Panc1 (cell line): ENCODE results near the gene SERTM2. TPM values are rescaled to one million over a fixed set of nuclear protein-coding genes. Genes with fewer than 3 reads are reported as not detected.

Experiments used
- ATAC-seq: fragments of 200-7000 bp; cut with Tn5 transposase; 2 replicates; pipeline ENCODE4 v1.9.1; 2020; ENCODE audit warnings: mild to moderate bottlenecking, moderate library complexity
- Bru-seq: library from RNA; stranded (reverse); fragments of 400-500 nt; gene quantifications from one replicate; lab custom pipeline; 2021; lab: Mats Ljungman, UMichigan
- BruChase-seq, 2 experiments: library from RNA; stranded (reverse); fragments of 400-500 nt; gene quantifications; one replicate each; lab custom pipeline; 2021; lab: Mats Ljungman, UMichigan
- BruUV-seq: library from RNA; stranded (reverse); fragments of 400-500 nt; replicated peaks from 2 replicates; lab custom pipeline; 2021; lab: Mats Ljungman, UMichigan
- CTCF ChIA-PET: fragments of 300-600 bp; sonication (Branson Sonifier 250); formaldehyde crosslinking; loops from one replicate; lab custom pipeline; 2022; ENCODE audit warnings: antibody characterized with exemption; lab: Charles Lee
- POLR2A ChIA-PET: fragments of 300-600 bp; sonication (Branson Sonifier 250); formaldehyde crosslinking; loops from one replicate; lab custom pipeline; 2022; ENCODE audit warnings: antibody characterized with exemption; lab: Charles Lee
- DNase-seq: peaks from one replicate; pipeline ENCODE4 v3.0.0-alpha.2; 2010; ENCODE audit warnings: low read depth, low spot score
- H3K27ac ChIP-seq: 2 replicates; pipeline ENCODE4 v1.5.1; 2011; ENCODE audit warnings: mild to moderate bottlenecking, low read length, inconsistent platforms
- H3K27me3 ChIP-seq: fragments of 200-500 bp; sonication (Bioruptor generic); 2 replicates; pipeline ENCODE4 v1.6.0; 2014; ENCODE audit warnings: low read length, inconsistent platforms; ENCODE audit not compliant: control insufficient read depth, insufficient read depth
- H3K36me3 ChIP-seq: fragments of 200-500 bp; sonication (Bioruptor generic); 2 replicates; pipeline ENCODE4 v1.5.1; 2014; ENCODE audit warnings: inconsistent platforms, mild to moderate bottlenecking, low read length, moderate library complexity; ENCODE audit not compliant: control insufficient read depth, insufficient read depth
- H3K4me1 ChIP-seq: 2 replicates; pipeline ENCODE4 v1.5.1; 2011; ENCODE audit warnings: inconsistent platforms, mild to moderate bottlenecking, low read length, moderate library complexity; ENCODE audit not compliant: control insufficient read depth, insufficient read depth
- H3K4me3 ChIP-seq, 2 experiments: 2 replicates each; pipeline ENCODE4 v1.5.1; 2011 to 2012; ENCODE audit warnings: low read depth in 2 of 2, low read length in 2 of 2, mild to moderate bottlenecking in 2 of 2, inconsistent platforms in 1 of 2, moderate library complexity in 1 of 2
- H3K9me3 ChIP-seq: fragments of 200-500 bp; sonication (Bioruptor generic); 2 replicates; pipeline ENCODE4 v1.5.1; 2014; ENCODE audit warnings: low read depth, mild to moderate bottlenecking, inconsistent platforms, low read length, moderate library complexity; ENCODE audit not compliant: control insufficient read depth, insufficient read depth
- POLR2AphosphoS5 ChIP-seq: IDR thresholded peaks from 2 replicates; pipeline ENCODE4 v1.6.1; 2012; ENCODE audit warnings: mild to moderate bottlenecking, low read depth, low read length, moderate library complexity
- SIN3A ChIP-seq: IDR thresholded peaks from 2 replicates; pipeline ENCODE4 v1.6.1; 2012; ENCODE audit warnings: low read depth, mild to moderate bottlenecking, low read length, moderate library complexity, borderline replicate concordance; ENCODE audit not compliant: insufficient read depth
- TCF7L2 ChIP-seq: IDR thresholded peaks from 2 replicates; pipeline ENCODE4 v1.6.1; 2011; ENCODE audit warnings: mild to moderate bottlenecking, low read depth, low read length, inconsistent platforms
- in situ Hi-C: cut with HindIII; loops from 2 replicates; pipeline ENCODE4 v1.10.0; 2016; ENCODE audit warnings: low sequenced_read_pairs, low pct_unique_long_range_greater_than_20kb
- intact Hi-C: fragments of 100-400 bp; cut with micrococcal nuclease; formaldehyde crosslinking; loops from one replicate; pipeline ENCODE4 v1.10.0; 2022; ENCODE audit not compliant: unreplicated experiment
- long read RNA-seq: library from polyadenylated mRNA; unstranded; transcript quantifications from one replicate; pipeline ENCODE4 v2.0.0, GENCODE V29; 2021; ENCODE audit not compliant: unreplicated experiment
- polyA plus RNA-seq: library from polyadenylated mRNA; unstranded; fragments of >200 nt; gene quantifications from one replicate; pipeline ENCODE4 v1.2.1, GENCODE V29; 2012; ENCODE audit warnings: missing spikeins; ENCODE audit not compliant: insufficient read length
- total RNA-seq: library from RNA; stranded (reverse); gene quantifications from one replicate; pipeline ENCODE4 v1.2.1, GENCODE V29; 2021; ENCODE audit not compliant: unreplicated experiment
- TF ChIP-seq, protein P1 (sequence below): fragments of 450-650 bp; IDR thresholded peaks from 2 replicates; pipeline ENCODE4 v1.5.1; 2017; ENCODE audit warnings: mild to moderate bottlenecking
- TF ChIP-seq, protein P2 (sequence below), 2 experiments: IDR thresholded peaks; 2 replicates each; pipeline ENCODE4 v1.6.1; 2011 to 2012; ENCODE audit warnings: low read depth in 2 of 2, control low read depth in 1 of 2, low read length in 1 of 2, mild to moderate bottlenecking in 1 of 2, moderate library complexity in 1 of 2; ENCODE audit not compliant: insufficient read depth in 1 of 2

The SERTM2 gene
- not detected for total RNA-seq
- not detected for polyA plus RNA-seq
- Bru-seq, nascent RNA, result not detected
- BruChase-seq, experiment 1, labeled RNA remaining after a 2-hour chase, result not detected
- not detected for BruChase-seq, experiment 2, labeled RNA remaining after a 6-hour chase
- long read RNA-seq, result 0 reads

DNA sequence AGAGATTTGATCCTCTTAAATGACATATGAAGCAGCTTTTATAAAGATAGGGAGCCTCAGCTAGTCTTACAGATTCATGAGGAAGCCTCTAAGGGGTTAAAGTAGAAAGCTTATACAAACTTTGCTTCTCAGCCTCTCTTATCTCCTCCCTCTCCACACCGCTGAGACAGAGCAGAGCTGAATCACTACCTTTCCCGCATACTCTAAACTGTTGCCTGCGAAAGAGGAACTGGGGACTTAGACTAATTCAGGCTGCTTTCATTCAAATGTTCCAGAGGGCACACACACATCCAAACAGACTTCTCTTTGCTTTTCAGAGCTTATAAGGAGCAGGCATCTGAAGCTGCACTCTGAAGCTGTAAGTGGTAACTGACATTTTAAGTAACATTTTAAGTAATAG is at the start of gene SERTM2:
TSS of gene SERTM2 (plus strand) at position 169 of the 400 bp plus-strand sequence. CDS start 7,213 bp downstream, outside the sequence.
- CTCF ChIA-PET, result no interaction called here
- BruUV-seq, result no TSS peak
- Histone ChIP-seq H3K27ac (no peak within 1 kb of the TSS), H3K4me3 (no peak within 1 kb of the TSS), H3K27me3 (no peaks in the 10 kb centered on the region), H3K9me3 (no peaks in the 10 kb centered on the region), H3K36me3 (no peaks in the 10 kb centered on the region; the same call in 1 of the 2 replicates), H3K4me1 (no peaks in the 10 kb centered on the region)
- DNase-seq (no peak), ATAC-seq (no peak)
- TF ChIP-seq, protein P1, sequence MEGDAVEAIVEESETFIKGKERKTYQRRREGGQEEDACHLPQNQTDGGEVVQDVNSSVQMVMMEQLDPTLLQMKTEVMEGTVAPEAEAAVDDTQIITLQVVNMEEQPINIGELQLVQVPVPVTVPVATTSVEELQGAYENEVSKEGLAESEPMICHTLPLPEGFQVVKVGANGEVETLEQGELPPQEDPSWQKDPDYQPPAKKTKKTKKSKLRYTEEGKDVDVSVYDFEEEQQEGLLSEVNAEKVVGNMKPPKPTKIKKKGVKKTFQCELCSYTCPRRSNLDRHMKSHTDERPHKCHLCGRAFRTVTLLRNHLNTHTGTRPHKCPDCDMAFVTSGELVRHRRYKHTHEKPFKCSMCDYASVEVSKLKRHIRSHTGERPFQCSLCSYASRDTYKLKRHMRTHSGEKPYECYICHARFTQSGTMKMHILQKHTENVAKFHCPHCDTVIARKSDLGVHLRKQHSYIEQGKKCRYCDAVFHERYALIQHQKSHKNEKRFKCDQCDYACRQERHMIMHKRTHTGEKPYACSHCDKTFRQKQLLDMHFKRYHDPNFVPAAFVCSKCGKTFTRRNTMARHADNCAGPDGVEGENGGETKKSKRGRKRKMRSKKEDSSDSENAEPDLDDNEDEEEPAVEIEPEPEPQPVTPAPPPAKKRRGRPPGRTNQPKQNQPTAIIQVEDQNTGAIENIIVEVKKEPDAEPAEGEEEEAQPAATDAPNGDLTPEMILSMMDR, result no peak
- TF ChIP-seq, protein P2, sequence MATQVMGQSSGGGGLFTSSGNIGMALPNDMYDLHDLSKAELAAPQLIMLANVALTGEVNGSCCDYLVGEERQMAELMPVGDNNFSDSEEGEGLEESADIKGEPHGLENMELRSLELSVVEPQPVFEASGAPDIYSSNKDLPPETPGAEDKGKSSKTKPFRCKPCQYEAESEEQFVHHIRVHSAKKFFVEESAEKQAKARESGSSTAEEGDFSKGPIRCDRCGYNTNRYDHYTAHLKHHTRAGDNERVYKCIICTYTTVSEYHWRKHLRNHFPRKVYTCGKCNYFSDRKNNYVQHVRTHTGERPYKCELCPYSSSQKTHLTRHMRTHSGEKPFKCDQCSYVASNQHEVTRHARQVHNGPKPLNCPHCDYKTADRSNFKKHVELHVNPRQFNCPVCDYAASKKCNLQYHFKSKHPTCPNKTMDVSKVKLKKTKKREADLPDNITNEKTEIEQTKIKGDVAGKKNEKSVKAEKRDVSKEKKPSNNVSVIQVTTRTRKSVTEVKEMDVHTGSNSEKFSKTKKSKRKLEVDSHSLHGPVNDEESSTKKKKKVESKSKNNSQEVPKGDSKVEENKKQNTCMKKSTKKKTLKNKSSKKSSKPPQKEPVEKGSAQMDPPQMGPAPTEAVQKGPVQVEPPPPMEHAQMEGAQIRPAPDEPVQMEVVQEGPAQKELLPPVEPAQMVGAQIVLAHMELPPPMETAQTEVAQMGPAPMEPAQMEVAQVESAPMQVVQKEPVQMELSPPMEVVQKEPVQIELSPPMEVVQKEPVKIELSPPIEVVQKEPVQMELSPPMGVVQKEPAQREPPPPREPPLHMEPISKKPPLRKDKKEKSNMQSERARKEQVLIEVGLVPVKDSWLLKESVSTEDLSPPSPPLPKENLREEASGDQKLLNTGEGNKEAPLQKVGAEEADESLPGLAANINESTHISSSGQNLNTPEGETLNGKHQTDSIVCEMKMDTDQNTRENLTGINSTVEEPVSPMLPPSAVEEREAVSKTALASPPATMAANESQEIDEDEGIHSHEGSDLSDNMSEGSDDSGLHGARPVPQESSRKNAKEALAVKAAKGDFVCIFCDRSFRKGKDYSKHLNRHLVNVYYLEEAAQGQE (IDR thresholded peaks at IDR 0.05; ENCODE audit: insufficient read depth in 1 of 2, low read depth in 2 of 2, low read length in 1 of 2), result no peak
- no peak for TF ChIP-seq POLR2AphosphoS5
- no peak for TF ChIP-seq TCF7L2
- TF ChIP-seq SIN3A, result no peak
- POLR2A ChIA-PET, result no interaction called here
- in situ Hi-C loops, result no loop called here
- intact Hi-C loops, result no loop called here

DNA sequence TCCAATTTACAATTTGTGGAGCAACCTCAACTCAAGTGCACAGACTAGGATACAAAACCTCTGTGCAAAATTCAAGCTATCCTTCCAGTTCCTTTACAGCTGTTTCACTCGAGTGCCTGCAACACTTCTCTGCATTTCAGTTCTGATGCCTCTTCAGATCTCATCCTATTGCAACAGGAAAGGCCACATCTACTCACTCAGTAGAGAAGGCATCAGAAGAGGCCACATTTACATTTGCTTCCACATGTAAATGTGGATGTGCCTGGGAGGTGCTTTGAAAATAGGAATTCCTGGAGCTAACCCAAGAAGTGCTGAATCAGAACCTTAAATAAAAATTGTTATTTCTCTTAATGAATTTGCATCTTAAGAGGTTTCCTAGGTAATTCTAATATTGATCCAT is 45.8 kb upstream of the SERTM2 start:
- ChIA-PET POLR2A (no interaction called here), CTCF (no interaction called here)
- TF ChIP-seq, protein P1, result no peak
- TF ChIP-seq POLR2AphosphoS5 (no peak), TCF7L2 (no peak), SIN3A (no peak)
- TF ChIP-seq, protein P2 (IDR thresholded peaks at IDR 0.05; ENCODE audit: insufficient read depth in 1 of 2, low read depth in 2 of 2, low read length in 1 of 2), result no peak
- no TSS peak for BruUV-seq
- no peak overlapping the region for H3K4me3 ChIP-seq
- no peaks in the 10 kb centered on the region for H3K36me3 ChIP-seq
- intact Hi-C loops, result no loop called here
- H3K27ac ChIP-seq, result no peak overlapping the region
- H3K4me1 ChIP-seq, result no peaks in the 10 kb centered on the region
- in situ Hi-C loops, result no loop called here
- no peaks in the 10 kb centered on the region for H3K9me3 ChIP-seq
- H3K27me3 ChIP-seq, result no peaks in the 10 kb centered on the region
- DNase-seq, result no peak
- ATAC-seq, result no peak
